Erythroblast (primary cell): ENCODE data around the gene LMNTD2.

Source experiments
- DNase-seq, 2 experiments: peaks; one replicate each; lab custom pipeline; 2025; lab: John Stamatoyannopoulos, UW
- GATA1 ChIP-seq: IDR thresholded peaks from 2 replicates; pipeline ENCODE4 v1.6.1; 2011; ENCODE audit warnings: low read depth, mild to moderate bottlenecking, control low read depth, low read length, moderate library complexity
- POLR2A ChIP-seq: IDR thresholded peaks from 2 replicates; pipeline ENCODE4 v1.6.1; 2011; ENCODE audit warnings: mild to moderate bottlenecking, low read length

Gene LMNTD2

GRCh38 chr11:560305-561147, at the start of gene LMNTD2, which contains the start of gene RASSF7:
TSS of gene LMNTD2 (minus strand) at chr11:560738. CDS start at chr11:560716, 22 bp downstream.
TSS of gene RASSF7 (plus strand) at chr11:560970. CDS start at chr11:561769, 799 bp downstream.
- DNase-seq: peak; percentile 90 to 96

GRCh38 chr11:609341-609811, 48.8 kb upstream of the LMNTD2 start:
- no peak for DNase-seq
- TF ChIP-seq GATA1 (no peak), POLR2A (no peak)

More at GRCh38 chr11:560305-561147, at the start of gene LMNTD2, which contains the start of gene RASSF7:
- TF ChIP-seq POLR2A: peak; percentile 39
- TF ChIP-seq GATA1: no peak

- TF ChIP-seq POLR2A (no peak), GATA1 (no peak)
- DNase-seq: no peak
Observed at GRCh38 chr11:608791-609251, 48.3 kb upstream of the LMNTD2 start.

- DNase-seq: no peak
- no peak for TF ChIP-seq POLR2A
- TF ChIP-seq GATA1: no peak
Observed at GRCh38 chr11:607971-608659, 47.6 kb upstream of the LMNTD2 start.

- TF ChIP-seq POLR2A: no peak
- no peak for TF ChIP-seq GATA1
Observed at GRCh38 chr11:607020-607780, 46.7 kb upstream of the LMNTD2 start.

GRCh38 chr11:606245-606644, 45.7 kb upstream of the LMNTD2 start:
- TF ChIP-seq POLR2A (no peak), GATA1 (no peak)
- DNase-seq: peak in 1 of 2 experiments; percentile 31

More at GRCh38 chr11:607020-607780, 46.7 kb upstream of the LMNTD2 start:
- no peak for DNase-seq

GRCh38 chr11:605286-606129, 45.0 kb upstream of the LMNTD2 start:
- TF ChIP-seq POLR2A: no peak
- DNase-seq: no peak

- no peak for TF ChIP-seq GATA1
- TF ChIP-seq POLR2A: no peak
- no peak for DNase-seq
Observed at GRCh38 chr11:603154-603553, 42.6 kb upstream of the LMNTD2 start.

GRCh38 chr11:601573-602245, 41.2 kb upstream of the LMNTD2 start:
- no peak for TF ChIP-seq GATA1
- TF ChIP-seq POLR2A: no peak

GRCh38 chr11:598005-598680, 37.6 kb upstream of the LMNTD2 start:
- no peak for TF ChIP-seq GATA1
- TF ChIP-seq POLR2A: no peak

More at GRCh38 chr11:601573-602245, 41.2 kb upstream of the LMNTD2 start:
- no peak for DNase-seq

GRCh38 chr11:597166-597725, 36.7 kb upstream of the LMNTD2 start:
- DNase-seq: no peak
- no peak for TF ChIP-seq POLR2A
- no peak for TF ChIP-seq GATA1

More at GRCh38 chr11:598005-598680, 37.6 kb upstream of the LMNTD2 start:
- DNase-seq: no peak

GRCh38 chr11:596374-596773, 35.8 kb upstream of the LMNTD2 start:
- DNase-seq: no peak

More at GRCh38 chr11:596374-596773, 35.8 kb upstream of the LMNTD2 start:
- TF ChIP-seq GATA1: no peak
- TF ChIP-seq POLR2A: no peak
